A549 (cell line): Measurements from ENCODE around the gene TMC6. TPM values are rescaled to one million over a fixed set of nuclear protein-coding genes. Genes with fewer than 3 reads are reported as not detected.

Experiments
- ATAC-seq, 2 experiments: fragments of 200-7000 bp in 1 of 2; fragments of >200 bp in 1 of 2; cut with Nextera tagmentation in 1 of 2; cut with Tn5 transposase in 1 of 2; 3 replicates each; pipeline versions ENCODE4 v1.8.0 to v1.9.1; 2018 to 2020; ENCODE audit warnings: mild to moderate bottlenecking in 1 of 2, moderate library complexity in 1 of 2
- CTCF ChIA-PET: fragments of 300-600 bp; sonication (Branson Sonifier 250); formaldehyde crosslinking; extraction: SDS; loops from one replicate; lab custom pipeline; 2021; ENCODE audit warnings: antibody characterized with exemption, inconsistent platforms; lab: Yijun Ruan, JAX
- POLR2A ChIA-PET: fragments of 350-600 bp; formaldehyde crosslinking; extraction: SDS; loops from one replicate; lab custom pipeline; 2021; ENCODE audit warnings: antibody characterized with exemption, inconsistent platforms; lab: Yijun Ruan, JAX
- DNase-seq, 2 experiments: peaks; one replicate each; pipeline versions ENCODE4 v3.0.0 to v3.0.0-alpha.2; 2011 to 2016; ENCODE audit warnings: low read depth in 1 of 2, low spot score in 1 of 2
- FAIRE-seq: peaks from 2 replicates; lab custom pipeline; 2011; peaks lifted over from hg19 to GRCh38; lab: Jason Lieb, UNC
- H3K27ac ChIP-seq, 2 experiments: fragments of >200 bp; sonication (Bioruptor Twin); formaldehyde crosslinking; 3 replicates each; pipeline ENCODE4 v1.5.1; 2016 to 2017
- H3K4me1 ChIP-seq: fragments of >200 bp; sonication (Bioruptor Twin); formaldehyde crosslinking; 3 replicates; pipeline ENCODE4 v1.6.1; 2016
- H3K4me2 ChIP-seq: fragments of >200 bp; sonication (Bioruptor Twin); formaldehyde crosslinking; 3 replicates; pipeline ENCODE4 v1.6.1; 2016
- H3K4me3 ChIP-seq: fragments of >200 bp; sonication (Bioruptor Twin); formaldehyde crosslinking; 3 replicates; pipeline ENCODE4 v1.5.1; 2016
- H3K9me3 ChIP-seq: fragments of >200 bp; sonication (Bioruptor Twin); formaldehyde crosslinking; 3 replicates; pipeline ENCODE4 v1.6.1; 2016
- ATOH8 ChIP-seq: fragments of 250-450 bp; sonication (Bioruptor Pico); IDR thresholded peaks from 2 replicates; pipeline ENCODE4 v1.5.0; 2020; ENCODE audit warnings: low read depth, mild to moderate bottlenecking, moderate library complexity
- CHD2 ChIP-seq: fragments of 150-350 bp; IDR thresholded peaks from 2 replicates; pipeline ENCODE4 v1.6.1; 2014; ENCODE audit warnings: low read length; ENCODE audit not compliant: partially characterized antibody
- HOXA7 ChIP-seq: fragments of 250-450 bp; sonication (Bioruptor Pico); IDR thresholded peaks from 2 replicates; pipeline ENCODE4 v1.5.0; 2020; ENCODE audit warnings: mild to moderate bottlenecking, moderate library complexity
- HOXB13 ChIP-seq: fragments of 250-450 bp; sonication (Bioruptor Pico); IDR thresholded peaks from 2 replicates; pipeline ENCODE4 v1.5.0; 2020; ENCODE audit warnings: low read depth, mild to moderate bottlenecking, moderate library complexity
- HOXB5 ChIP-seq: fragments of 250-450 bp; sonication (Bioruptor Pico); IDR thresholded peaks from 2 replicates; pipeline ENCODE4 v1.5.0; 2020; ENCODE audit warnings: mild to moderate bottlenecking, moderate library complexity
- JUNB ChIP-seq: fragments of >200 bp; sonication (Bioruptor Twin); formaldehyde crosslinking; IDR thresholded peaks from 2 replicates; pipeline ENCODE4 v1.6.1; 2016
- KDM1A ChIP-seq: fragments of 200-600 bp; sonication (generic); IDR thresholded peaks from 2 replicates; pipeline ENCODE4 v1.6.1; 2016; ENCODE audit warnings: low read depth, mild to moderate bottlenecking
- MAFK ChIP-seq: fragments of 450-650 bp; IDR thresholded peaks from 2 replicates; pipeline ENCODE4 v1.6.1; 2014; ENCODE audit not compliant: partially characterized antibody
- MYC ChIP-seq: IDR thresholded peaks from 2 replicates; pipeline ENCODE4 v1.6.1; 2012; ENCODE audit warnings: mild to moderate bottlenecking, inconsistent platforms, low read length, improper control_type of control experiment, borderline replicate concordance
- NPAS2 ChIP-seq: fragments of 250-450 bp; sonication (Bioruptor Pico); IDR thresholded peaks from 2 replicates; pipeline ENCODE4 v1.8.0; 2022; ENCODE audit warnings: mild to moderate bottlenecking, moderate library complexity, borderline replicate concordance
- NR3C1 ChIP-seq: fragments of >200 bp; sonication (Bioruptor Twin); formaldehyde crosslinking; IDR thresholded peaks from 3 replicates; pipeline ENCODE4 v1.6.1; 2017
- RAD21 ChIP-seq, 2 experiments: fragments of >200 bp in 1 of 2; sonication (Bioruptor Twin) in 1 of 2; formaldehyde crosslinking in 1 of 2; IDR thresholded peaks in 1 of 2; conservative IDR thresholded peaks in 1 of 2; 2 replicates in 1 of 2; 3 replicates in 1 of 2; pipeline ENCODE4 v1.6.1; 2012 to 2018; ENCODE audit warnings: inconsistent platforms in 1 of 2
- REST ChIP-seq: fragments of 200-600 bp; sonication (generic); IDR thresholded peaks from 2 replicates; pipeline ENCODE4 v1.6.1; 2016; ENCODE audit warnings: antibody characterized with exemption, mild to moderate bottlenecking, moderate library complexity
- RFX5 ChIP-seq: fragments of 450-650 bp; IDR thresholded peaks from 2 replicates; pipeline ENCODE4 v1.7.1; 2014; ENCODE audit warnings: antibody characterized with exemption, mild to moderate bottlenecking, moderate library complexity
- SMC3 ChIP-seq: fragments of >200 bp; sonication (Bioruptor Twin); formaldehyde crosslinking; IDR thresholded peaks from 3 replicates; pipeline ENCODE4 v1.6.1; 2018; ENCODE audit warnings: inconsistent platforms
- SREBF2 ChIP-seq: fragments of 450-650 bp; IDR thresholded peaks from 2 replicates; pipeline ENCODE4 v1.6.1; 2014; ENCODE audit warnings: mild to moderate bottlenecking, moderate library complexity
- TFCP2L1 ChIP-seq: fragments of 250-450 bp; sonication (Bioruptor Pico); IDR thresholded peaks from 2 replicates; pipeline ENCODE4 v1.5.0; 2021; ENCODE audit warnings: mild to moderate bottlenecking
- TP53 ChIP-seq: fragments of 250-450 bp; sonication (Bioruptor Pico); IDR thresholded peaks from 2 replicates; pipeline ENCODE4 v1.5.0; 2021; ENCODE audit warnings: mild to moderate bottlenecking, moderate library complexity
- USF2 ChIP-seq: fragments of 450-650 bp; IDR thresholded peaks from 2 replicates; pipeline ENCODE4 v1.6.1; 2014; ENCODE audit warnings: antibody characterized with exemption
- WGBS: methylation state at CpG from one replicate; pipeline ENCODE4 v1.1.6; 2017; ENCODE audit errors: missing lambda C conversion rate; 5-methylcytosine and 5-hydroxymethylcytosine counted together
- polyA plus RNA-seq, 4 experiments: library from polyadenylated mRNA; depleted of rRNA in 3 of 4; stranded (reverse); fragments of >200 nt; fragmentation: RNase III in 1 of 4; extraction: RNeasy Plus Mini Kit Qiagen cat#74134 plus additional on column Dnase treatment in 1 of 4; gene quantifications; 2 replicates in 3 of 4; 3 replicates in 1 of 4; pipeline ENCODE4 v1.2.3, GENCODE V29; 2011 to 2017
- TF ChIP-seq, protein P1 (sequence below): IDR thresholded peaks from 2 replicates; pipeline ENCODE4 v1.6.1; 2012
- TF ChIP-seq, protein P2 (sequence below): fragments of 250-450 bp; sonication (Bioruptor Pico); IDR thresholded peaks from 2 replicates; pipeline ENCODE4 v1.5.0; 2021; ENCODE audit warnings: mild to moderate bottlenecking, moderate library complexity, borderline replicate concordance

Gene TMC6
- polyA plus RNA-seq, 2 of the 4 experiments (the other 2 are of a cell fraction): 4.7 to 9.4 TPM

DNA sequence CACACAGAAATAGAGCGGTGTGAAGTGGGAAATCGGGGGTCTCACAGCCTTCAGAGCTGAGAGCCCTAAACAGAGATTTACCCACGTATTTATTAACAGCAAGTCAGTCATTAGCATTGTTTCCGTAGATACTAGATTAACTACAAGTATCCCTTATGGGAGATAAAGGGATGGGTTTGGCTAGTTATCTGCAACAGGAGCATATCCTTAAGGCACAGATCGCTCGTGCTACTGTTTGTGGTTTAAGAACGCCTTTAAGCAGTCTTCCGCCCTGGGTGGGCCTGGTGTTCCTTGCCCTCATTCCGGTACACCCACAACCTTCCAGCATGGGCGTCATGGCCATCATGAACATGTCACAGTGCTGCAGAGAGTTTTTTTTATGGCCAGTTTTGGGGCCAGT lies 27.0 kb downstream of the TMC6 start (continued):
- no peak for TF ChIP-seq USF2
- no peak for TF ChIP-seq HOXB5 (CRISPR knock-in tag)
- TF ChIP-seq ATOH8 (CRISPR knock-in tag): no peak
- TF ChIP-seq, protein P1, sequence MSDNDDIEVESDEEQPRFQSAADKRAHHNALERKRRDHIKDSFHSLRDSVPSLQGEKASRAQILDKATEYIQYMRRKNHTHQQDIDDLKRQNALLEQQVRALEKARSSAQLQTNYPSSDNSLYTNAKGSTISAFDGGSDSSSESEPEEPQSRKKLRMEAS: no peak
- TF ChIP-seq, all 56 proteins: peak for 0

- 94% methylated on average over 5 of the region's 5 CpGs for WGBS
- Histone ChIP-seq H3K9me3 (0 out of 3 replicates have a peak, but pooled peaks cover 3% of the 10 kb centered on the region), H3K4me3 (no peak overlapping the region), H3K4me2 (no peak overlapping the region), H3K27ac (no peak overlapping the region), H3K4me1 (no peaks in the 10 kb centered on the region)
- DNase-seq: no peak
- ChIA-PET CTCF (interaction anchor here (11.4 to 12.3 kb wide), 2 partner anchors 9 to 17 kb away, joined by 83 to 99 read pairs; no protein-coding TSS in a partner anchor), POLR2A (no interaction called here)
- no peak for FAIRE-seq
- no peak for ATAC-seq
- TF ChIP-seq TP53 (CRISPR knock-in tag) (no peak), HOXA7 (CRISPR knock-in tag) (no peak), HOXB5 (CRISPR knock-in tag) (no peak), CHD2 (no peak), HOXB13 (CRISPR knock-in tag) (no peak), JUNB (no peak), NPAS2 (CRISPR knock-in tag) (no peak), RAD21 (conservative IDR thresholded peaks at IDR 0.05 in 1 of 2, IDR thresholded peaks at IDR 0.05 in 1 of 2) (no peak), KDM1A (no peak), SMC3 (no peak), MYC (no peak), SREBF2 (no peak), TFCP2L1 (no peak)
- TF ChIP-seq, protein P2, sequence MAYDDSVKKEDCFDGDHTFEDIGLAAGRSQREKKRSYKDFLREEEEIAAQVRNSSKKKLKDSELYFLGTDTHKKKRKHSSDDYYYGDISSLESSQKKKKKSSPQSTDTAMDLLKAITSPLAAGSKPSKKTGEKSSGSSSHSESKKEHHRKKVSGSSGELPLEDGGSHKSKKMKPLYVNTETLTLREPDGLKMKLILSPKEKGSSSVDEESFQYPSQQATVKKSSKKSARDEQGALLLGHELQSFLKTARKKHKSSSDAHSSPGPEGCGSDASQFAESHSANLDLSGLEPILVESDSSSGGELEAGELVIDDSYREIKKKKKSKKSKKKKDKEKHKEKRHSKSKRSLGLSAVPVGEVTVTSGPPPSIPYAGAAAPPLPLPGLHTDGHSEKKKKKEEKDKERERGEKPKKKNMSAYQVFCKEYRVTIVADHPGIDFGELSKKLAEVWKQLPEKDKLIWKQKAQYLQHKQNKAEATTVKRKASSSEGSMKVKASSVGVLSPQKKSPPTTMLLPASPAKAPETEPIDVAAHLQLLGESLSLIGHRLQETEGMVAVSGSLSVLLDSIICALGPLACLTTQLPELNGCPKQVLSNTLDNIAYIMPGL (CRISPR knock-in tag): no peak
These were observed 27.4 kb downstream of the TMC6 start for GRCh38 chr17:78101112-78101511.

GRCh38 chr17:78096093-78096492 lies 32.5 kb downstream of the TMC6 start:
- POLR2A ChIA-PET: no interaction called here
- Histone ChIP-seq H3K4me1 (no peaks in the 10 kb centered on the region), H3K9me3 (0 out of 3 replicates have a peak, but pooled peaks cover under 1% of the 10 kb centered on the region), H3K27ac (no peak overlapping the region), H3K4me3 (no peak overlapping the region), H3K4me2 (no peak overlapping the region)
- ATAC-seq: no peak; a peak in 1 of 6 replicates
- no peak for DNase-seq
- 80% methylated on average over 9 of the region's 9 CpGs for WGBS
- no peak for TF ChIP-seq MAFK
- no peak for TF ChIP-seq RFX5
- no peak for TF ChIP-seq NR3C1
- no peak for TF ChIP-seq REST
- no peak for TF ChIP-seq KDM1A
- no peak for FAIRE-seq
- CTCF ChIA-PET: interaction anchor here (0.8 to 12.3 kb wide), 8 partner anchors 8 to 155 kb away, joined by 3 to 99 read pairs (median 8); no protein-coding TSS in a partner anchor
